GM18861 (cell line): ENCODE data around the gene CLIC1.

Experiments used
- ATAC-seq: cut with Tn5 transposase; IDR thresholded peaks from one replicate; pipeline ENCODE4 v1.9.1; 2021; ENCODE audit not compliant: unreplicated experiment

The CLIC1 gene

DNA sequence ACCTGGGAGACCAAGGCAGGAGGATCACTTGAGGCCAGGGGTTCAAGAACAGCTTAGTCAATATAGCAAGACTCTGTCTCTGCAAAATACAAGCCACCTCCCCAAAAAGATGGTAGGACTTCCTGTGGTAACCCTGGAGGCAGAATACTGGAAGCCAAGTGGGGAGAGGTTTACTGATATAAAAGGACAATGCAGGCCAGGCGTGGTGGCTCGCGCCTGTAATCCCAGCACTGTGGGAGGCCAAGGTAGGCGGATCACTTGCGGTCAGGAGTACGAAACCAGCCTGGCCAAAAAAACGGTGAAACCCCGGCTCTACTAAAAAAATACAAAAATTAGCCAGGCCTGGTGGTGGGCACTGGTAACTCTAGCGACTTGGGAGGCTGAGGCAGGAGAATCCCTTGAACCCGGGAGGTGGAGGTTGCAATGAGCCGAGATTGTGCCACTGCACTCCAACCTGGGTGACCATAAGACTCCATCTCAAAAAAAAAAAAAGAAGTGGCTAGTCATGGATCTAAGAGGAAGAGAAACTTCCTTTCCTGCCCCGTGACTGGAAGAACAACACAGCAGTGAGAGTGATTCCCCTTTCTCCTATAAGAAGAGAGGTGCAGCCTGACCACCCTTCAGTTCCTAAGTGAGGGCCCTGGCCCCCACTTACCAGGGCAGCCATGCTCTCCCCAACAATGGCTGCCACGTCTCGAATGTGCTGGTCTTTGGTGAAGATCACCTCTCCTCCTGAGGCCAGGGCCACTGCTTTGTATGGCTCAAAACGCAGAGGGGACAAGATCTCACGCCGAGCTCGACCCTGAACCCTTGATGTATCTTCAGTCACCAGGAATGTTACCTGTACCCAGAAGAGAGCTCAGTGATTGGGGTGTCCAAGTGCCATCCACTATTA lies 32.3 kb upstream of the CLIC1 start:
- ATAC-seq = no peak

GRCh38 chr6:31767096-31767645 lies 30.8 kb upstream of the CLIC1 start:
- no peak for ATAC-seq

DNA sequence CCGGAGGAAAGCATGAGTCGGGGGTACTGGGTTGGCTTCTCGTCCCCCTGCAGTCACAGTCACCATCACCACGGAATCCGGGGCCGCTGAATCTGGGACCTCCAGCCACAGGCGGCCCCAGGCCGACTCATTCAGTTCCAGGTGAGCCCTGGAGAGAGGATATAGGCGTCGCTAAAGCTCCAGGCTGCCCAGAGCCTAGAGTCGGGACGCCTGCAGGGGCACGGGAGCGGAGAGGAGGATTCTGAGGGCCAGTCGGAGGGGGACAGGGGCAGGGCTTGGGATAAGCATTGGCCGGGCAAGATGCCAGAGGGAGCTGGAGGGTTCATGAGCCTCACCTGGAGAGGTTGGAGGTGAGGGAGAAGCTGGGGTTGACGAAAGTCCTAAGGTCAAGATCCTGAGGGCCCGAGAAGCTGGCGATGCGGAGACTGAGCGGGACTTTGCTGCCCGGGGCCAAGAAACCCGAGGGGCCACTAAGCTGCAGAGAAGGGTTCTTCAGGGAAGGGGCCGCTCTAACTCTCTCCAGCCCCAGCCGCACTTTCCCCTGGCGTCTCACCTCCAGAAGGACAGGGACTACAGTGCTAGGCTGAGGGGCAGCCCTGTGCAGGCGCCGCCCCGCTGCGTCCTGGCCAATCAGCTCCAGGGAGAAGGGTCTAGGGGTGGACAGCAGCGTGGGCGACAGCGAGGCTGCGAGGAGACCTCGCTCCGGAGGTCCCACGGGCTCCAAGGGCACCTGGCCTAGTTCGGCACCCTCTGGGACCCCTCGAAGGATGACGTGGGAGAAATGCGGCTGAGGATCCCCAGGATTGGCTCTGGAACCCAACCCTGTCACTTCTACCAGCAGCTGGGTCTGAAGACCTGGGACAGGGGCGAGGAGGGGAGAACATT lies 29.8 kb upstream of the CLIC1 start:
- no peak for ATAC-seq

DNA sequence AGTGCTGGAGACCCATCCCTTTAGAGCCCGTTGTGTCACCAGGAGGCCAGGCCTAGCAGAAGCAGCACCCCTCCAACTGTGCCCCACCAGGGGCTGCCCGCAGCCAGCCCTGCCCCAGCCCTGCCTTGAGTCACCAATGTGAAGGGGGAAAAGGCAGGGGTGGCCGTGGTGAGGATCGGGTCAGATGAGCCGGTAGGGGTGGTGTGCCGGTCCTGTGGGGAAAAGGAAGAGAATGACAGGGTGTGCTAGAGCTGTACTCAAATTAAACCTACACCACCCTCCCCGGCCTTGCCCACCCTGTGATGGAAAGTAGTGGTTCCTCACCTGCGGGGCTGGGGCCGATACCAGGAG lies 29.2 kb upstream of the CLIC1 start:
- no peak for ATAC-seq

- ATAC-seq = no peak
Measured at GRCh38 chr6:31764198-31764597, 27.9 kb upstream of the CLIC1 start.

DNA sequence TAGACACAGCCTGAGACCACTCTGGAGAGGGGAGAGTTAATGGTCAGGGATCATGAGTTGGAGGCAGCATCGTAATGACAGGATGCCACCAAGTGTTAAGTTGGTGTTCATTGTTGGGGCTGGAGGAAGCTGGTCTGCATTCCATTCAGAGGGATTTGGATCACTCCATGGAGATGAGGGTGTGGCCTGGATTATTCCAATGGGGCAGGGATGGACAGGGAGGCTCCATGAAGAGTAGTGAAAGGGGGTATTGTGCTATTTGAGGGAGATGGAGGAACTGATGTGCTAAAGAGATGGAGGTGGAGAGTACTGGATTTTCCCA lies 27.2 kb upstream of the CLIC1 start:
- ATAC-seq = no peak

DNA sequence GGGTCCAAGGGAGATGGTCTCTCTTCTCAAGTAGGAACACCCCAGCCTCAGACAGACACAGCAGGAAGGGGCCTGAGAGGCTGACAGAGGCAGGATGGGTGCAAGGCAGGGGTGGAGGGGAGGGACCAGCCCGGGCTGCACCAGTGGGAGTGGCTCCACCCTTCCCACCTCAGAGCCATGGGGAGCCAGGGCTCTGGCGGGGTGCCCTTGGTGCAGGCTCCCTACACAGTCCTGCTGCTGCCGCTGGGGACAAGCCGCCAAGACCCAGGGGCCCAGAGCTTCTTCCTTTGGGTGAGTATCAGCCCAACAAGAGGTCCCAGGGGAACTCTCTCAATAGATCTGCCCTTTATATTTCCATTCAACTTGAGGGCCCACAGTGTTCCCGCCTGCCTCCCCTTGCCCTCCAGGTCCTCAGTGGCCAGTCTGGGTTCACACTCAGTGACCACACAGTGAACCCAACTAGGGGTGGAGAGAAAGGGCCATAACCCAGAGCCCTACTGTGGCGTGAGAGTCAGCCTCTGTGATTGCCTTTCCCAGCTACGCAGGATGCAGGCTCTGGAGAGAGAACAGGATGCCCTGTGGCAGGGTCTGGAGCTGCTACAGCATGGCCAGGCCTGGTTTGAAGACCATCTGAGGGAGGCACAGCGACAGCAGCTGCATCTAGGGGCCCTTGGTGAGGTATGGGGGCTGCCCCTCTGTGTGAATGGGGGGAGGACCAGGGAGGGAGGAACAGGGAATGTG lies 26.7 kb upstream of the CLIC1 start:
- no peak for ATAC-seq

GRCh38 chr6:31762356-31762755 lies 26.0 kb upstream of the CLIC1 start, which contains the start of gene SAPCD1:
Gene SAPCD1, plus strand, starts transcription at chr6:31762656. Its CDS starts 399 bp downstream, at chr6:31763055.
- no peak for ATAC-seq

DNA sequence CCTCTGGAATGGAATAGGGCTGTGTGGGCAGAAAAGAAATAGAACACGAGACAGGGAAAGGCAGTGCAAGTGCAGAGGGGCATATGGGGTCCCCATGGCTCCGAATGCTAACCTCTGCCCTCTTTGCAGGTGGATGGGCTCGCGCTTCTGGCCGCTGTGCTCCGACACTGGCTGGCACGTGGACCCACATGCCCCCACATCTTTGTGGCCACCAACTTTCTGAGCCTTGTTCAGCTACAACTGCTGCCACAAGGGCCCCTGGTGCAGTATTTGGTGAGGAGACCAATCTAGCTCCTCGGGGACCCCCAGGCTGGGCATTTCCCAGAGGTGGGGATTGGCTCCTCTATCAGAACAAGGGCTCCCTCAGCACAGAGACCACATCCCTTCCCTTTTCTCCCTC lies 25.0 kb upstream of the CLIC1 start:
- ATAC-seq = no peak

DNA sequence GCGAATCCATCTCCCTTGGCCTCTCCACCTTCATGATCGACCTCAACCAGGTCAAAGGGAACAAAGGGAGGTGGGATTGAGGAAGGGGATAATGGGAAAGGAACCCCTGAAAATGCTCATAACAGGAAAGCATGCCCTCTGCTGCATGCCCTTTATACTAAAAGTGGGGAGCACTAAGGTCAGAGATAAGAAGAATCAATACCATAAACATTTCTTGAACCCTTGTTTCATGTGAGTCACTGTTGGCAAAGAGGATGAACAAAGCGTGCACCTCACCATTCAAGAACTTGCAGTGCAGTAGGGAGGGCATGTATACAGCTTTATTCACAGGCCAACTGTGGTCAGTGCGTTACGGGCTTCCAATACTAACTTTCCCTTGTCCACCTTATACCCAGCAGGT lies 24.5 kb upstream of the CLIC1 start:
- ATAC-seq = no peak

GRCh38 chr6:31758281-31758680 lies 22.0 kb upstream of the CLIC1 start:
- ATAC-seq = no peak

DNA sequence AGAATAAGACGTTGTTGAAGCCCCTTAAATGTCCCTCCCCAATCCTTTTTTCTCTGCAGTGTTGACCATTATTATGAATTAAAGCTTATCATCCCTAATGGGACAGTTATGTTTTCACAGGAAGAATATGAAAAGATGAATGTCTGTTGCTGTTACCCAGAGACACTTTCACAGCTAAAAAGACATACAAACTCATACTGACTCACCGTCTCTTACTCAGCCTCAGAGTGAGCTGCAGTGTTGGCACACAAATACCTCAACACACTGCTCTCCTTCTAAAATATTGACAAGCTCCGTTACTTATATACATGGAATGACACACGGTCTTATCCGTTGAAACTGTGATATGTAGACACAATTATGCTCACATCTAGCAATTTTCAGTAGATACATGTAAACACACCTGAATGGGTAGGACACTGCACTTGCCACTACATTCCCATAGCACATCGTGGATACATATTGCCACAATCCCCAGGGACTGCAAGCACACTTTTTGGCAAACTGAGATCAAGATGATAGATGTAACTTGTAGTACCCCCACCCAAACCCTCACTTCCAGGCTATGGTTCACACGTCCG lies 16.5 kb upstream of the CLIC1 start:
- ATAC-seq = no peak

DNA sequence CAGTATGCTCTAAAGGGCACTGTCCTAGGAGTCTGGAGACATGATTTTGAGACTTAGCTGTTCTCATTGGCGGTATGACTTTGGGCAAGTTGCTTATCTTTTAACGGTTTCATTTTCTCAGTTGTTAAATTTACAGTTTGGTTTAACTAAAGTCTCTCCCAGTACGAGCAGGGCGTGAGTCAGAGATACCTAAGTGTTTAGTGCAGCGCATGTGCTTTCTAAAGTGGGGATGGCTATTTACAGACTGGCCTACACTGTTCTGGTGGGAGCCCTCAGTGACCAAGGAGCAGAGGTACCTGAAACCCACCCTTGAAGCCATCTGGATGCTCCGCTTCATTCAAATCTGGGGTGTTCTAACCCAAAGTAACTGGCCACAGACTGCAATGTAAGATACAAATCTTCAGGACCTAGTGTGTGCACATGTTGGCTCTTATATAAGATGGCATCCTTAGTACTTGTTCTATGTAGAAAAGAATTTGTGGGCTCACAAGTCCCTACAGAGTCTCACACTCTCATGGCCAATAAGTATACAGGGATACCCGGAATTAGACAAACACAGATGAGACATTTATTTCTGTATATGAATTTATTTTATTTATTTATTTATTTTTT lies 14.2 kb upstream of the CLIC1 start:
- ATAC-seq = no peak

DNA sequence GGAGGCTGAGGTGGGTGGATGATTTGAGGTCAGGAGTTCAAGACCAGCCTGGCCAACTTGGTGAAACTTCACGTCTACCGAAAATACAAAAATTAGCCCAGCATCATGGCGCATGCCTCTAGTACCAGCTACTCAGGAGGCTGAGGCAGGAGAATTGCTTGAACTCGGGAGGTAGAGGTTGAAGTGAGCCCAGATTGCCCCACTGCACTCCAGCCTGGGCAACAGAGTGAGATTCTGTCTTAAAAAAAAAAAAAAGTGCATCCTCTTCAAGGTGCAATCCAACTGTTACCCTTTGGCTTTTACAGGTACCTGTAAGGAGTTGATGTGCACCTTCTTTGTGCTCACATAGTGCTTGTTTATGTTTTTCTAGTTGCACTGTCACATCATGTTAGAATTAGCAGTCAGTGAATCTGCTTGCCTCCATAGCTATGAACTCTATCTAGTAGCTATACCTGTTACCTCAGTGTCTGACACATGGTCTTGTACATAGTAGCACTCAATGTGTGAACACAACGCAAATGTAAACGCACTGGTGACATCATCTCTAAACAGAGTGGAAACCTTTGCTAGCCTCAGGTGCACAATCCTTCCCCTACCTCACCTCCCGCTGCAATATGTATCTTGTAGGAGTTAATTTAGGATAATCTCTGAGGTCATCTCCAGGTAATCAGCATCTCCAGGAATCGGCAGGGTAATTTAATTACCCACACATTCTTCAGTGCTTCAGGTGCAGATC lies 13.1 kb upstream of the CLIC1 start:
- no peak for ATAC-seq

DNA sequence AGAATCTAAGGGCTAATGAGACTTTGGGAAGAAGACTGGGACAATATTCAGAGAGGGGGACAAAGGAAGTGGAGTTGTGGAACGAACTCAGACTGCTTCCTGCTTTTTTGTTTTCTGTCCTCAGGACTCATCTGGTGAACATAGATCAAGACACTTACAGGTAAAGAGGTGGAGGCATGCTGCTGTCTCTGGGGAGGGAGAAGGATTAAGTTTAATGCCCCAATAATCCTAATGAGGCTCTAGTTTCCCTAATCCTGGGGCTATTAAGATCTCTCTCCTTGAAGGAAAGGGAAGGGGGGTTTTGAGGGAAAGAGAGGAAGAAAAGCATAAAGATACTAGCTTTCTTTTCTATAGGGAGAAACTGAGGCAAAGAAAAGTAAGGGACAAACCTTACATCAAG lies 8.1 kb upstream of the CLIC1 start:
- no peak for ATAC-seq

DNA sequence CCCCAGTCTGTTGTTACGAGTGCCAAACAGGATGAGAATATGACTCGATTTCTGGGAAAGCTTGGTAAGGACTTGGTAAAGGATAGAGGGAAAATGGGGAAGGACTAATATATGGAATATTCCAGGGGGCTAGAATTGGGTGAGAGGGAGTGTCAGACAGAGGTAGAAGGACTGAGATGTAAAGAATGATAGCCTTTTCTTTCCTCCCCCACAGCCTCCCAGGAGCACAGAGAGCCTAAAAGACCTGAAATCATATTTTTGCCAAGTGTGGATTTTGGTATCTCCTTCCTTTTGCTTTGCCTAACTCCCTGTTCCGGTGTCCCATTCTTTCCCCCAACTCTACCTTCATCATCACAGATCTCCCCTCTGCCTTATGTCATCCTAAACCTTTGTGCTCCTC lies 6.6 kb upstream of the CLIC1 start:
- ATAC-seq = no peak

DNA sequence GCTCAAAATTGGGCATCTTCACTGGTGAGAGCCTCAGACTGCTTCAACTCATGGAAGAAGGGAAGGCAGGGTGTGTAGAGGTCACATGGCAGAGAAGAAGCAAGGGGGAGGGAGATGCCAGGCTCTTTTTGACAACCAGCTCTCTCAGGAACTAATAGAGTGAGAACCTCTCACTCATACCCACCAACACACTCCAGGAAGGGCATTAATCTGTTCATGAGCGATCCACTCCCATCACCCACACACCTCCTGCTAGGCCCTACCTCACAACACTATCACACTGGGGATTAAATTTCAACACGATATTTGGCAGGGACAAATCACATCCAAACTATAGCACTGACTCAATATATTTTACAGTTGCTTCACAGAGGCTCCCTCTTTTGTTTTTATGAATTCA lies 5.5 kb upstream of the CLIC1 start:
- ATAC-seq = no peak

DNA sequence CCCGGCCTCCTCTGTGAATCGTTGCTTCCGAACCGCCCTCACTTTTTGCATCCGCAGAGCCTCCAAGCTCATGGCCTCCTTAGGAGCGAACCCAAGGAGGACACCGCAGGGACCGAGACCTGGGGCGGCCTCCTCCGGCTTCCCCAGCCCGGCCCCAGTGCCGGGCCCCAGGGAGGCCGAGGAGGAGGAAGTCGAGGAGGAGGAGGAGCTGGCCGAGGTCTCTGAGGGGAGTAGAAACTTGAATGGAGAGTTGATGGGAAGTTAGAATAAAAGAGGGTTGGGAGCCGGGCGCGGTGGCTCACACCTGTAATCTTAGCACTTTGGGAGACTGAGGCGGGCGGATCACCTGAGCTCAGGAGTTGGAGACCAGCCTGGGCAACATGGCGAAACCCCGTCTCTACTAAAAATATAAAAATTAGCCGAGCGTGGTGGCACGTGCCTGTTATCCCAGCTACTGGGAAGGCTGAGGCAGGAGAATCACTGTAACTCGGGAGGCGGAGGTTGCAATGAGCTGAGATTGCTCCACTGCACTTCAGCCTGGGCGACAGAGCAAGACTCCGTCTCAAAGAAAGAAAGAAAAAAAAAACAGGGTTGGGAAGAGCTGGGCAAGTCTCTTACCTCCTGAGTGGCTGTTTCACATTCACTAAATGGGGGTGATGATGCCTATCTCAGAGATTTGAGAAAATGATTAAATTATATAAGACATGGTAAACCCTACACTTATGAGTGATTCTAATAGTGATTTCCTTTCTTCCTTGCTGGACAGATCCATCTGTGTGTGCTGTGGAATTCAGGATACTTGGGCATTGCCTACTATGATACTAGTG lies 4.3 kb upstream of the CLIC1 start:
- ATAC-seq = no peak
